ENCODE results near the gene IKZF3.

IKZF3 gene

DNA sequence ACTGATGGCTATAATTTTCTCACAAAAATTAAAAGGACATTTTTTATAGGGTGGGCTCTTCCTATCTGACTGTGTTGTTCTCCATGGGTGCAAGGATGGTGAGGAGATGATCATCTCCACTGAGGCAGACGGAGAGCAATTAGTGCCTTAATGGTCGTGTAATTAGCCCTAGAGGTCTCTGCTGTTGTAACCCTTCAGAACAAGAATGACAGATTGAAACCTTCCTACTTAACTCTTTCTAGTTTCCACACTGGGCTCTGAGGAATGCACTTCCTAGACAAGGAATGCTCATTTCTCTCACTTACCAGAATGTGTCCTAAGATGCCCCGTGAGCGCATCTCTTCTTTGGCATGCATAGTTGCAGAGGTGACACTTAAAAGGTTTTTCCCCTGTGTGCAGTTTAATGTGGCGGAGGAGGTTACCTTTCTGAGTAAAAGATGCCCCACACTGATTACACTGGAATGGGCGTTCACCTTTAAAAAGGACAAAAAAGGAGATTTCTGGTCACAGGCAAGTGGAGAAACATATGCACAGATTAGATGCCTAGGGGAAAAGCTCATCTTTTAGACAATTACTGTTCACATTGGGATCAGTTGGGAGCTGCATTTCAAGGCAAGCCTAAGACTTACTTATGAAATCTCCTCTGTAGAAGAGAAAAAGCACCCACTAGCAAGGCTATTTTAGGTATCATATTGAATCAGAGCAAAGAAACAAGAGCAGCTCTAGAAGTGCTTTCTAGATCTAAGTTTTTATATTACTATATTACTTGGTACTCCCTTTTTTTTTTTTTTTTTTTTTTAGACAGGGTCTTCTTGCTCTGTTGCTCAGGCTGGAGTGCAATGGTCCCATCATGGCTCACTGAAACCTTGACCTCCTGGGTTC is 72.8 kb downstream of the IKZF3 start:
- Histone ChIP-seq H3K4me3 (ENCODE audit: low read depth in 1 of 2, low read length in 2 of 2) (no peak overlapping the region), H3K9me3 (ENCODE audit: low read length) (no peaks in the 10 kb centered on the region), H3K4me1 (ENCODE audit: insufficient read depth, low read length) (no peaks in the 10 kb centered on the region), H3K27ac (ENCODE audit: low read depth, low read length) (no peak overlapping the region), H3K27me3 (ENCODE audit: control insufficient read depth in 1 of 2, insufficient read depth in 2 of 2, low read length in 2 of 2) (peaks cover 0 to 4% of the 10 kb centered on the region in 2 donors), H3K36me3 (ENCODE audit: insufficient read depth, low read length) (no peaks in the 10 kb centered on the region), H3K9ac (ENCODE audit: low read length) (no peak overlapping the region)

DNA sequence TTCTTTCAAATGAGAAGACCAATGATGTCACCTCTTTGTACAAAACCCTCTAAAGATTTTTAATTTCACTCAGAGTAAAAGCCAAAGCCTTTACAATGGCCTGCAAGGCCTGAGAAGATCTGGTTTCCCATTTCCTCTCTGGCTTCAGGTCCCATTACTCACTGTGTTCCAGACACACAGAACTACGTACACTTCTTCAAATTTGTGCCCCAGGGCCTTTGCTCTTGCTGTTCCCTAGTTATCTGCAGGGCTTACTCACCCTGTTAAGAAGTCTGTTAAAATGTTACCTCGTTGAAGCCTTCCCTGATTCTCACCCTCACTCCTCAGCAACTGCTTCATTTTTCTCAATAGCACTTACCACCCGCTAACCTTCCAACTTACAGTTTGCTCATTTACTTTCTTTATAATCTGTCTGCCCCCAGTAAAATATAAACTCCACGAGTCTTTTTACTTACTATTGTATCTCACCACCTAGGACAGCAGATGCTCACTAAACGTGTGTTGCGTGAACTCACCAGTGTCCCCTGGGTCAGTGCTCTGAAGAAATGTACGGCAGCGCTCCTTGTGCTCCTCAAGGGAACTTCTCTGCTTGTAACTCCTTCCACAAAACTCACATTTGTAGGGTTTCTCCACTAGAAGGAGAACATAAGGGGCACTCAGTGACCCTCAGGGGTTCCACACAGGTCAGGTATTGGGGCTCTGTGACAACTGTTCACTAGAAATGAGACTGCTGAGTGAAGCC is 76.2 kb downstream of the IKZF3 start:
- Histone ChIP-seq H3K4me3 (ENCODE audit: low read depth in 1 of 2, low read length in 2 of 2) (no peak overlapping the region), H3K27ac (ENCODE audit: low read depth, low read length) (no peak overlapping the region), H3K4me1 (ENCODE audit: insufficient read depth, low read length) (no peaks in the 10 kb centered on the region), H3K9ac (ENCODE audit: low read length) (no peak overlapping the region), H3K36me3 (ENCODE audit: insufficient read depth, low read length) (no peaks in the 10 kb centered on the region), H3K9me3 (ENCODE audit: low read length) (no peaks in the 10 kb centered on the region), H3K27me3 (ENCODE audit: control insufficient read depth in 1 of 2, insufficient read depth in 2 of 2, low read length in 2 of 2) (peaks cover 0 to 4% of the 10 kb centered on the region in 2 donors)

DNA sequence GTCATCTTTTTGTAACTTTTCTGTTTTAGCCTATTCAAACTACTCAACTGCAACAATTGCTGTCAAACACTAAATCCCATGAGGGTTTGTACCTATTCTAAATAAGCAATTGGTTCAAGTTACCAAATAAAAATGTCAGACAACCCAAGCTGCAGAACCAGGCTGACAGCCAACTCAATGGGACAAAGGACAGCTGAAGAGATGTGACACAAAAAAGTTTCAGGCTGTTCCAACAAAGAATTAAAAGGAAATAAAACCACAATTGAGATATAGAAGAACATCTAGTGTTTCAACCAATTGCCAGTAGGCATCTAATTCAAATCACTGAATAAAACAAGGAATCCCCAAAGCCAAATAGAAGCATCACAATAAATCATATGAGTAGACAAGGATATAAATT is 77.1 kb downstream of the IKZF3 start:
- Histone ChIP-seq H3K27ac (ENCODE audit: low read depth, low read length) (no peak overlapping the region), H3K27me3 (ENCODE audit: control insufficient read depth in 1 of 2, insufficient read depth in 2 of 2, low read length in 2 of 2) (peaks cover 0 to 4% of the 10 kb centered on the region in 2 donors), H3K9ac (ENCODE audit: low read length) (no peak overlapping the region), H3K4me3 (ENCODE audit: low read depth in 1 of 2, low read length in 2 of 2) (no peak overlapping the region), H3K4me1 (ENCODE audit: insufficient read depth, low read length) (no peaks in the 10 kb centered on the region), H3K9me3 (ENCODE audit: low read length) (no peaks in the 10 kb centered on the region), H3K36me3 (ENCODE audit: insufficient read depth, low read length) (no peaks in the 10 kb centered on the region)

DNA sequence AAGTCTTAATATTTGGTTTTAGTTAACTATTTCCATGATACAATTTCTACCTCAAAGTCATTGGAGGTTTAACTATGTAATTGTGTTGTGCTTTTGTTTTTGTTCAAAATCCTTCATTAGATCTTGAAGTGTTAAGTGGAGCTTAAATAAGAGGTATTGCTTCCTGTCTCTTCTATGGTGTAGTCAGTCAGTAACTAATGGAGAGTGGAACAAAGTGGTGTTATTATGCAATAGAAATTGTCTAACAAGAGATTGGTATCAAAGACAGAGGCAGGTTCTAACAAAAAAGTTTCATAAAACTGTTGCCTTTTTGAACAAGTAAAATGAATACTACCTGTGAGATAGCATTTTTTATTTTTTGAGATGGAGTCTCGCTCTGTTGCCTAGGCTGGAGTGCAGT is 81.1 kb downstream of the IKZF3 start:
- Histone ChIP-seq H3K27ac (ENCODE audit: low read depth, low read length) (no peak overlapping the region), H3K27me3 (ENCODE audit: control insufficient read depth in 1 of 2, insufficient read depth in 2 of 2, low read length in 2 of 2) (no peaks in the 10 kb centered on the region)

DNA sequence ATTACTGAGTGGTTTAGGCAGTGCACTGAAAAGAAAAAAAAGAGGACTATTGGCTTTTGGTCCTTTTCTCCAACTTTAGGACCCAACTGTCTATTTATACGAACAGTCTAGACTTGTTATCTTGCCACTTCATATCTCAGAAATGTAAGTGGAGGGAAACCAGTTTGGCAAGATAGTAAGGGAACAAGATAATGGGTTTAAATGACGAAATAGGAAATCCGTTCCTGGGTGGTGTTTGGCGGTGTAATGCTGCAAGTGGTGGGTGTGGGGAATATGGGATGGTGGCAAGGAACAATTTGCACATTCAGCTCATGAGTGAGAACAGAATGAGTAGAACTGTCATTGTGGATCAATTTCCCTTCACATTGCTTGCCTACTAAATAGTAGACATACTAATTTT is 81.6 kb downstream of the IKZF3 start:
- Histone ChIP-seq H3K27ac (ENCODE audit: low read depth, low read length) (no peak overlapping the region), H3K27me3 (ENCODE audit: control insufficient read depth in 1 of 2, insufficient read depth in 2 of 2, low read length in 2 of 2) (no peaks in the 10 kb centered on the region), H3K4me3 (ENCODE audit: low read depth in 1 of 2, low read length in 2 of 2) (no peak overlapping the region), H3K9ac (ENCODE audit: low read length) (no peak overlapping the region), H3K36me3 (ENCODE audit: insufficient read depth, low read length) (no peaks in the 10 kb centered on the region), H3K4me1 (ENCODE audit: insufficient read depth, low read length) (no peaks in the 10 kb centered on the region), H3K9me3 (ENCODE audit: low read length) (no peaks in the 10 kb centered on the region)

More for the DNA sequence above, 81.1 kb downstream of the IKZF3 start:
- Histone ChIP-seq H3K4me1 (ENCODE audit: insufficient read depth, low read length) (no peaks in the 10 kb centered on the region), H3K4me3 (ENCODE audit: low read depth in 1 of 2, low read length in 2 of 2) (no peak overlapping the region), H3K9ac (ENCODE audit: low read length) (no peak overlapping the region), H3K36me3 (ENCODE audit: insufficient read depth, low read length) (no peaks in the 10 kb centered on the region), H3K9me3 (ENCODE audit: low read length) (no peaks in the 10 kb centered on the region)

DNA sequence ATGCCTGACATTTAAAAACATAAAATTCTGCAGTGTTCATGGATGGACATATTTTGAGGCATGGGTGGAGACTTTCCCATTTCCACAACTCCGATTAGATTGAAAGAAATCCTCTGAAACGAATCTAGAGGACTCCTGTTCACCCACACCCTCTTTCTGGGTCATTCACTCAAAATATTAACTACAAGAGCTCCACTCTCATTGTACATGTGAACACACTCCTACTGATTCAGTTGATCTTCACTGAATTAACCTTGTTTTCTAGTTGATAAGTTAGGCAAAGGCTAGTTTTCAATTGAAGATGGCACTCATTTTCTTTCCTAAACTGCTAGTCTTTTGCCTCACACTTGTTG is 82.3 kb downstream of the IKZF3 start:
- H3K27ac ChIP-seq (ENCODE audit: low read depth, low read length): no peak overlapping the region
- H3K9me3 ChIP-seq (ENCODE audit: low read length): no peaks in the 10 kb centered on the region
- no peaks in the 10 kb centered on the region for H3K27me3 ChIP-seq (ENCODE audit: control insufficient read depth in 1 of 2, insufficient read depth in 2 of 2, low read length in 2 of 2)
- no peak overlapping the region for H3K9ac ChIP-seq (ENCODE audit: low read length)
- H3K36me3 ChIP-seq (ENCODE audit: insufficient read depth, low read length): no peaks in the 10 kb centered on the region
- no peaks in the 10 kb centered on the region for H3K4me1 ChIP-seq (ENCODE audit: insufficient read depth, low read length)
- no peak overlapping the region for H3K4me3 ChIP-seq (ENCODE audit: low read depth in 1 of 2, low read length in 2 of 2)

DNA sequence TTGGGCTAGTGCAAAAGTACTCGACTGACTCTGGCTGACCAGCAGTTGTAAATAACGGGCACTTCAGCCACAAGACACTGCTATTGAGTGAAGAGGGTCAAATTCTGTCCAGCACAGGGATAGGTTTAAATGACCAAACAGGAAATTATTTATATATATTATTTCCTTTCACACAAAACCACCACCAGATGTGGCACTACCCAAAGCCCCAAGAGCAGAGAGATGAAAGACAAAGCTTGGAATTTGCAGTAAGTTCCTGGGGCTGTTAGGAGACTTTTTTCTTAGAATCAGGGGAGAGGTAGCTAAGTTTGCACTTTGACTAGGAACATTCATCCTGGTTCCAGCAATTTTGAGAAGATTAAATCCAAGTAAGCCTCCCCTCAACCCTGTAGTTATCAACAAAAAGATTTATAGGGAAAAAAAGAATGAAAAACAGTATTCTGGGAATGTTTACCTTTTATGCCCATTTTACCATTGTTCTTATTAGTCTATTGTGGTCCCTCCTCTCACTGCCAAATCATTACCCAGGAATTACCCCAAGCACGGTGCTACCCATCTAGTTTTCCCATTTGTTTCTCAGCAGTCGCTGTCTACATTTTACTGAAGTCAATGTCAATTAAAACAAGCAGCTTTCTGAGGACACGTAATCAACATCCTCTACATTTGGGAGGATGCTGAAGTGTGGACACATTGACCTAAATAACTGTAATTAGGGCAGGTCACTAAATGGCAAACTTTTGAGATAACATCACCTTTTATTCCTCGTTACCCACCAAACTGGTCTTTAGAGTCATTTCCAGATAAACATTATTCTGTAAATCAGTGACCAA is 82.9 kb downstream of the IKZF3 start:
- Histone ChIP-seq H3K4me3 (ENCODE audit: low read depth in 1 of 2, low read length in 2 of 2) (no peak overlapping the region), H3K27me3 (ENCODE audit: control insufficient read depth in 1 of 2, insufficient read depth in 2 of 2, low read length in 2 of 2) (no peaks in the 10 kb centered on the region), H3K27ac (ENCODE audit: low read depth, low read length) (no peak overlapping the region), H3K9ac (ENCODE audit: low read length) (no peak overlapping the region), H3K4me1 (ENCODE audit: insufficient read depth, low read length) (no peaks in the 10 kb centered on the region), H3K9me3 (ENCODE audit: low read length) (no peaks in the 10 kb centered on the region), H3K36me3 (ENCODE audit: insufficient read depth, low read length) (no peaks in the 10 kb centered on the region)

DNA sequence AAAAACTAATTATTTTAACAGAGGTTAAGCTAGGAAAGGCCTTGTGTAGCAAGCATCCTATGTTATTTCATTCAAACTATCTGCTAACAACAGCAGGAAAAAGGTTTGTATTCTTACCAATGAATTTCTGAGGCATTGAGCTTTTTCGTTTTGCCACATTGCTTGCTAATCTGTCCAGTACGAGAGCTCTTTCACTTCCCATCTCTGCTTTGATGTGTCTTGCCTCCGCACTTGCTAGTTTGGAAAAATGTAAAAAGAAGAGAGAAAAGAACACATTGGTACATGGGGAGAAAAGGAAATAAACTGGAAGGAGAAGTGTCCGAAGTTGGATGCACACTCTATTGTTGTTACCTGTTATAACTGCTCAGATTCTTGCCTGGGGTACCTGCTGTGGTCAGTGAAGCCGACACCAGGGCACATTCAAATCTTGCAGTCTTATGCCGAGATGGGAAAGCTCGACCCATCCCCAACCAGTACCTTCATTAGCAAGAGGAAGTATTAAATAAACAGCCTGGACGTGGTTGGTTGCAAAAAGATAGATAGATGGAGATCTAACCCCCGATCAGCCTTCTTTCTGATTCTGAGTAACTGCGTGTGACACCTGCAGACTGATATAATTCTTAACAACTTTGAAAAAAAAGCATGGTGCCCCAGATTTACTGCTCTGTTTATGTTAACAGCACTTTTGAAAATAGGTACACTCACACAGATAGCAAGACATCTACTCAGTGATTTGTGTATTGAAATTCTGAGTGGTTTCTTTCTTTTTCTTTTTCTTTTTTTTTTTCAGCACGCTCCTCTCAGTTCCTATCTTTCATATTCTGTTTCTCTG is 86.4 kb downstream of the IKZF3 start:
- H3K4me1 ChIP-seq (ENCODE audit: insufficient read depth, low read length): no peaks in the 10 kb centered on the region
- no peak overlapping the region for H3K4me3 ChIP-seq (ENCODE audit: low read depth in 1 of 2, low read length in 2 of 2)
- H3K36me3 ChIP-seq (ENCODE audit: insufficient read depth, low read length): no peaks in the 10 kb centered on the region
- no peak overlapping the region for H3K27ac ChIP-seq (ENCODE audit: low read depth, low read length)
- H3K9ac ChIP-seq (ENCODE audit: low read length): no peak overlapping the region
- no peaks in the 10 kb centered on the region for H3K9me3 ChIP-seq (ENCODE audit: low read length)
- H3K27me3 ChIP-seq (ENCODE audit: control insufficient read depth in 1 of 2, insufficient read depth in 2 of 2, low read length in 2 of 2): no peaks in the 10 kb centered on the region

DNA sequence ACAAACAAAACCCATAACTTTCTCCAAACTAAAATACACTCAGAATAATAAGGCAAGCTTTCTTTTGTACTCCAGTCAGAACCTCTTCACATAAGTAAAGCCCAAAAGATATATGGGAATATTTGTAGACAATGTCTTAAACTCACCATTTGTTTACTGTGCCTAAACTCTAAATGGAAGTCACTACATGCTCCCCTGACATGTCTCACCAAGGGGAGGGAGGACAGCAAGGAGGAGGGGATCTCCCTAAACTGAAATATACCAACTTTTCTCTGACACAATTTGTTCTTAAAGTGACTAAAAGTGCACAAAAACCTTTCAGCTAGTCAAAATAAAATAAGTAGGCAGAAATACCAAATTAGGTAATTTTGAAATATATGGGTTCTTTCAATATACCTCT is 87.9 kb downstream of the IKZF3 start:
- H3K4me3 ChIP-seq (ENCODE audit: low read depth in 1 of 2, low read length in 2 of 2): no peak overlapping the region
- no peaks in the 10 kb centered on the region for H3K36me3 ChIP-seq (ENCODE audit: insufficient read depth, low read length)
- H3K9me3 ChIP-seq (ENCODE audit: low read length): no peaks in the 10 kb centered on the region
- H3K27me3 ChIP-seq (ENCODE audit: control insufficient read depth in 1 of 2, insufficient read depth in 2 of 2, low read length in 2 of 2): no peaks in the 10 kb centered on the region
- H3K9ac ChIP-seq (ENCODE audit: low read length): no peak overlapping the region
- H3K4me1 ChIP-seq (ENCODE audit: insufficient read depth, low read length): no peaks in the 10 kb centered on the region
- H3K27ac ChIP-seq (ENCODE audit: low read depth, low read length): no peak overlapping the region

DNA sequence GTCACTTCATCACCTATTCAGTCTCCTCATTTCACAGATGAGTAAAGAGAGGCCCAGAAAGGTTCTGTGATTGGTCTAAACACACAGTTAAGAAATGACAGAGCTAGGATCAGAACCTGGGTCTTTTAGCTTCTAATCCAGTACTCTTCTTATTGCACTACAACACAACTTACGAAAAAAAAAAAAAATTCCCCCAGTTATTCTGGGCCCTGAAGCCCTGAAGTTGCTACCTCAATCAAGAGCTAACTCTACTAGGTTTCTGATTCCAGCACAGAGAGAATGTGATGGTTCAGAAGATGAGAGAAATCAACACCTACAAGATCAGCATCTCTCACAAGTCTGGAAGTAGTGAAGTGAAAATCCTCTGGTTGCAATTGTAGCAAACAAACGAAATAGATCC is 89.1 kb downstream of the IKZF3 start:
- Histone ChIP-seq H3K36me3 (ENCODE audit: insufficient read depth, low read length) (no peaks in the 10 kb centered on the region), H3K4me1 (ENCODE audit: insufficient read depth, low read length) (no peaks in the 10 kb centered on the region), H3K9me3 (ENCODE audit: low read length) (no peaks in the 10 kb centered on the region), H3K4me3 (ENCODE audit: low read depth in 1 of 2, low read length in 2 of 2) (no peak overlapping the region), H3K27me3 (ENCODE audit: control insufficient read depth in 1 of 2, insufficient read depth in 2 of 2, low read length in 2 of 2) (no peaks in the 10 kb centered on the region), H3K27ac (ENCODE audit: low read depth, low read length) (no peak overlapping the region), H3K9ac (ENCODE audit: low read length) (no peak overlapping the region)

DNA sequence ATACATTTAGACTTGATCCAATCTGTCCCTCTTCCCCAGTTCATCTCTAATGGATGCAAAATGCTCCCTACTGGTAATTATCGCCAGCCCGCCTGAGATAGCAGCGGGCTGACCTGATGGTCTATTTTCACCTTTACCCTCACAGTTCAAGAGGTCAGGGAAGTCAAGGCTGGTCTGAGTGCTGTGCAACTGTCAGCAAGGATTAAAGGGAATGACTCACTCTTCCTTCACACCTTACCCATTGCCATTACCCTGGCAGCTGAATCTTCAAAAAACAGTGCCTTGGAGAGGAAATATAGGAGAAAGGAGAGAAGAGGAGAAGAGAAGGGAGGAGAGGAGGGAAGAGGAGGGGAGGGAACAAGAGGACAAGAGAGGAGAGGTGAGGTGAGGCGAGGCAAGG is 90.1 kb downstream of the IKZF3 start:
- H3K9me3 ChIP-seq (ENCODE audit: low read length): no peaks in the 10 kb centered on the region
- no peaks in the 10 kb centered on the region for H3K4me1 ChIP-seq (ENCODE audit: insufficient read depth, low read length)
- H3K4me3 ChIP-seq (ENCODE audit: low read depth in 1 of 2, low read length in 2 of 2): no peak overlapping the region
- no peaks in the 10 kb centered on the region for H3K27me3 ChIP-seq (ENCODE audit: control insufficient read depth in 1 of 2, insufficient read depth in 2 of 2, low read length in 2 of 2)
- H3K36me3 ChIP-seq (ENCODE audit: insufficient read depth, low read length): no peaks in the 10 kb centered on the region
- H3K9ac ChIP-seq (ENCODE audit: low read length): no peak overlapping the region
- H3K27ac ChIP-seq (ENCODE audit: low read depth, low read length): no peak overlapping the region

All from muscle layer of colon (tissue), 2 donors.